ENCODE measurements around the gene GPR180.

GPR180 gene

GRCh38 chr13:94601446-94602431 lies at the start of gene GPR180:
GPR180 (plus strand) TSS chr13:94601857; CDS start chr13:94601928, 71 bp downstream.
- Histone ChIP-seq H3K4me3 (ENCODE audit: low read depth in 1 of 2, low read length in 2 of 2) (peak within 1 kb of the TSS; percentile 64 to 82), H3K36me3 (ENCODE audit: insufficient read depth, low read length) (peaks cover 5% of the 10 kb centered on the region), H3K9ac (ENCODE audit: low read length) (no peak within 1 kb of the TSS), H3K27ac (ENCODE audit: low read depth, low read length) (peak within 1 kb of the TSS; percentile 80), H3K27me3 (ENCODE audit: control insufficient read depth in 1 of 2, insufficient read depth in 2 of 2, low read length in 2 of 2) (no peaks in the 10 kb centered on the region), H3K9me3 (ENCODE audit: low read length) (no peaks in the 10 kb centered on the region), H3K4me1 (ENCODE audit: insufficient read depth, low read length) (no peaks in the 10 kb centered on the region)

GRCh38 chr13:94552095-94552494 lies 49.6 kb upstream of the GPR180 start:
- Histone ChIP-seq H3K27me3 (ENCODE audit: control insufficient read depth in 1 of 2, insufficient read depth in 2 of 2, low read length in 2 of 2) (no peaks in the 10 kb centered on the region), H3K4me3 (ENCODE audit: low read depth in 1 of 2, low read length in 2 of 2) (no peak overlapping the region), H3K4me1 (ENCODE audit: insufficient read depth, low read length) (peaks cover 14% of the 10 kb centered on the region), H3K27ac (ENCODE audit: low read depth, low read length) (no peak overlapping the region), H3K36me3 (ENCODE audit: insufficient read depth, low read length) (no peaks in the 10 kb centered on the region), H3K9me3 (ENCODE audit: low read length) (no peaks in the 10 kb centered on the region), H3K9ac (ENCODE audit: low read length) (no peak overlapping the region)

GRCh38 chr13:94553766-94554165 lies 47.9 kb upstream of the GPR180 start:
- Histone ChIP-seq H3K9ac (ENCODE audit: low read length) (no peak overlapping the region), H3K4me3 (ENCODE audit: low read depth in 1 of 2, low read length in 2 of 2) (no peak overlapping the region), H3K4me1 (ENCODE audit: insufficient read depth, low read length) (peaks cover 6% of the 10 kb centered on the region), H3K36me3 (ENCODE audit: insufficient read depth, low read length) (no peaks in the 10 kb centered on the region), H3K27me3 (ENCODE audit: control insufficient read depth in 1 of 2, insufficient read depth in 2 of 2, low read length in 2 of 2) (no peaks in the 10 kb centered on the region), H3K27ac (ENCODE audit: low read depth, low read length) (no peak overlapping the region), H3K9me3 (ENCODE audit: low read length) (no peaks in the 10 kb centered on the region)

- Histone ChIP-seq H3K27me3 (ENCODE audit: control insufficient read depth in 1 of 2, insufficient read depth in 2 of 2, low read length in 2 of 2) (no peaks in the 10 kb centered on the region), H3K9ac (ENCODE audit: low read length) (no peak overlapping the region), H3K4me3 (ENCODE audit: low read depth in 1 of 2, low read length in 2 of 2) (no peak overlapping the region), H3K4me1 (ENCODE audit: insufficient read depth, low read length) (no peaks in the 10 kb centered on the region), H3K27ac (ENCODE audit: low read depth, low read length) (no peak overlapping the region), H3K9me3 (ENCODE audit: low read length) (no peaks in the 10 kb centered on the region), H3K36me3 (ENCODE audit: insufficient read depth, low read length) (no peaks in the 10 kb centered on the region)
Measured at GRCh38 chr13:94556041-94556440, 45.6 kb upstream of the GPR180 start.

- Histone ChIP-seq H3K36me3 (ENCODE audit: insufficient read depth, low read length) (no peaks in the 10 kb centered on the region), H3K27me3 (ENCODE audit: control insufficient read depth in 1 of 2, insufficient read depth in 2 of 2, low read length in 2 of 2) (no peaks in the 10 kb centered on the region), H3K4me1 (ENCODE audit: insufficient read depth, low read length) (no peaks in the 10 kb centered on the region), H3K9me3 (ENCODE audit: low read length) (no peaks in the 10 kb centered on the region), H3K4me3 (ENCODE audit: low read depth in 1 of 2, low read length in 2 of 2) (no peak overlapping the region), H3K27ac (ENCODE audit: low read depth, low read length) (no peak overlapping the region), H3K9ac (ENCODE audit: low read length) (no peak overlapping the region)
Measured at GRCh38 chr13:94556621-94557020, 45.0 kb upstream of the GPR180 start.

GRCh38 chr13:94557684-94558235 lies 43.9 kb upstream of the GPR180 start:
- no peaks in the 10 kb centered on the region for H3K36me3 ChIP-seq (ENCODE audit: insufficient read depth, low read length)
- no peaks in the 10 kb centered on the region for H3K4me1 ChIP-seq (ENCODE audit: insufficient read depth, low read length)
- H3K27me3 ChIP-seq (ENCODE audit: control insufficient read depth in 1 of 2, insufficient read depth in 2 of 2, low read length in 2 of 2) = no peaks in the 10 kb centered on the region
- H3K9me3 ChIP-seq (ENCODE audit: low read length) = no peaks in the 10 kb centered on the region
- no peak overlapping the region for H3K27ac ChIP-seq (ENCODE audit: low read depth, low read length)
- H3K9ac ChIP-seq (ENCODE audit: low read length) = no peak overlapping the region
- H3K4me3 ChIP-seq (ENCODE audit: low read depth in 1 of 2, low read length in 2 of 2) = no peak overlapping the region

- Histone ChIP-seq H3K4me1 (ENCODE audit: insufficient read depth, low read length) (no peaks in the 10 kb centered on the region), H3K27me3 (ENCODE audit: control insufficient read depth in 1 of 2, insufficient read depth in 2 of 2, low read length in 2 of 2) (no peaks in the 10 kb centered on the region), H3K27ac (ENCODE audit: low read depth, low read length) (no peak overlapping the region), H3K9ac (ENCODE audit: low read length) (no peak overlapping the region), H3K9me3 (ENCODE audit: low read length) (no peaks in the 10 kb centered on the region), H3K36me3 (ENCODE audit: insufficient read depth, low read length) (no peaks in the 10 kb centered on the region), H3K4me3 (ENCODE audit: low read depth in 1 of 2, low read length in 2 of 2) (no peak overlapping the region)
Measured at GRCh38 chr13:94558716-94559115, 42.9 kb upstream of the GPR180 start.

- Histone ChIP-seq H3K27me3 (ENCODE audit: control insufficient read depth in 1 of 2, insufficient read depth in 2 of 2, low read length in 2 of 2) (no peaks in the 10 kb centered on the region), H3K27ac (ENCODE audit: low read depth, low read length) (no peak overlapping the region), H3K4me1 (ENCODE audit: insufficient read depth, low read length) (no peaks in the 10 kb centered on the region), H3K9me3 (ENCODE audit: low read length) (no peaks in the 10 kb centered on the region), H3K9ac (ENCODE audit: low read length) (no peak overlapping the region), H3K36me3 (ENCODE audit: insufficient read depth, low read length) (no peaks in the 10 kb centered on the region), H3K4me3 (ENCODE audit: low read depth in 1 of 2, low read length in 2 of 2) (no peak overlapping the region)
Measured at GRCh38 chr13:94559222-94559795, 42.3 kb upstream of the GPR180 start.

- Histone ChIP-seq H3K27me3 (ENCODE audit: control insufficient read depth in 1 of 2, insufficient read depth in 2 of 2, low read length in 2 of 2) (no peaks in the 10 kb centered on the region), H3K4me3 (ENCODE audit: low read depth in 1 of 2, low read length in 2 of 2) (no peak overlapping the region), H3K9me3 (ENCODE audit: low read length) (no peaks in the 10 kb centered on the region), H3K4me1 (ENCODE audit: insufficient read depth, low read length) (no peaks in the 10 kb centered on the region), H3K36me3 (ENCODE audit: insufficient read depth, low read length) (no peaks in the 10 kb centered on the region), H3K27ac (ENCODE audit: low read depth, low read length) (no peak overlapping the region), H3K9ac (ENCODE audit: low read length) (no peak overlapping the region)
Measured at GRCh38 chr13:94560116-94560515, 41.5 kb upstream of the GPR180 start.

- Histone ChIP-seq H3K27ac (ENCODE audit: low read depth, low read length) (no peak overlapping the region), H3K4me3 (ENCODE audit: low read depth in 1 of 2, low read length in 2 of 2) (no peak overlapping the region), H3K9ac (ENCODE audit: low read length) (no peak overlapping the region), H3K36me3 (ENCODE audit: insufficient read depth, low read length) (no peaks in the 10 kb centered on the region), H3K4me1 (ENCODE audit: insufficient read depth, low read length) (no peaks in the 10 kb centered on the region), H3K27me3 (ENCODE audit: control insufficient read depth in 1 of 2, insufficient read depth in 2 of 2, low read length in 2 of 2) (no peaks in the 10 kb centered on the region), H3K9me3 (ENCODE audit: low read length) (no peaks in the 10 kb centered on the region)
Measured at GRCh38 chr13:94561126-94561525, 40.5 kb upstream of the GPR180 start.

GRCh38 chr13:94567581-94567980 lies 34.1 kb upstream of the GPR180 start:
- H3K36me3 ChIP-seq (ENCODE audit: insufficient read depth, low read length) = peaks cover 22% of the 10 kb centered on the region
- no peaks in the 10 kb centered on the region for H3K27me3 ChIP-seq (ENCODE audit: control insufficient read depth in 1 of 2, insufficient read depth in 2 of 2, low read length in 2 of 2)
- H3K4me3 ChIP-seq (ENCODE audit: low read depth in 1 of 2, low read length in 2 of 2) = no peak overlapping the region
- H3K9me3 ChIP-seq (ENCODE audit: low read length) = no peaks in the 10 kb centered on the region
- no peaks in the 10 kb centered on the region for H3K4me1 ChIP-seq (ENCODE audit: insufficient read depth, low read length)
- no peak overlapping the region for H3K9ac ChIP-seq (ENCODE audit: low read length)
- no peak overlapping the region for H3K27ac ChIP-seq (ENCODE audit: low read depth, low read length)
